ENCODE measurements around the gene PGLYRP1. TPM values are rescaled to one million over a fixed set of nuclear protein-coding genes. Genes with fewer than 3 reads are reported as not detected.

The PGLYRP1 gene
- total RNA-seq, 1 experiment from 2014 or later, result not detected

GRCh38 chr19:46002678-46003275, 20.1 kb downstream of the PGLYRP1 start:
- no peaks in the 10 kb centered on the region for H3F3A ChIP-seq (ENCODE audit: low read length, unreplicated experiment)
- no peaks in the 10 kb centered on the region for H3K79me2 ChIP-seq (ENCODE audit: low read length)
- H4K20me1 ChIP-seq (ENCODE audit: low read length), result no peaks in the 10 kb centered on the region
- ChIA-PET POLR2A (ENCODE audit: unreplicated experiment) (no interaction called here), CTCF (no interaction called here)
- intact Hi-C loops (cut with micrococcal nuclease), result no loop called here
- H3K27ac ChIP-seq (ENCODE audit: low read length), result no peak overlapping the region
- no peak overlapping the region for H3K4me2 ChIP-seq (ENCODE audit: low read length)
- H3K36me3 ChIP-seq (ENCODE audit: low read depth, low read length), result no peaks in the 10 kb centered on the region
- no TSS peak for BruUV-seq (replicated peaks)
- H3K9me2 ChIP-seq (replicated peaks; ENCODE audit: low read length), result no peaks in the 10 kb centered on the region
- TF ChIP-seq EZH2 (IDR thresholded peaks at IDR 0.05; ENCODE audit: low read length, unreplicated experiment), result no peak
- no peaks in the 10 kb centered on the region for H3K4me1 ChIP-seq (ENCODE audit: insufficient read depth, low read length)
- H2AFZ ChIP-seq (ENCODE audit: low read length), result no peak overlapping the region
- no peaks in the 10 kb centered on the region for H3K27me3 ChIP-seq (ENCODE audit: low read length)
- DNase-seq, result no peak
- no peak for ATAC-seq
- no peaks in the 10 kb centered on the region for H3K9me3 ChIP-seq (ENCODE audit: low read length)
- no peak overlapping the region for H3K4me3 ChIP-seq (ENCODE audit: low read length)
- H3K9ac ChIP-seq (ENCODE audit: low read length), result no peak overlapping the region

GRCh38 chr19:46000491-46001246, 22.2 kb downstream of the PGLYRP1 start:
- H3K4me3 ChIP-seq (ENCODE audit: low read length), result no peak overlapping the region
- no peak overlapping the region for H2AFZ ChIP-seq (ENCODE audit: low read length)
- H3K4me2 ChIP-seq (ENCODE audit: low read length), result no peak overlapping the region
- H3F3A ChIP-seq (ENCODE audit: low read length, unreplicated experiment), result no peaks in the 10 kb centered on the region
- no TSS peak for BruUV-seq (replicated peaks)
- intact Hi-C loops (cut with micrococcal nuclease), result no loop called here
- TF ChIP-seq EZH2phosphoT487 (IDR thresholded peaks at IDR 0.05; ENCODE audit: borderline replicate concordance, low read length), result no peak
- TF ChIP-seq, protein P1, sequence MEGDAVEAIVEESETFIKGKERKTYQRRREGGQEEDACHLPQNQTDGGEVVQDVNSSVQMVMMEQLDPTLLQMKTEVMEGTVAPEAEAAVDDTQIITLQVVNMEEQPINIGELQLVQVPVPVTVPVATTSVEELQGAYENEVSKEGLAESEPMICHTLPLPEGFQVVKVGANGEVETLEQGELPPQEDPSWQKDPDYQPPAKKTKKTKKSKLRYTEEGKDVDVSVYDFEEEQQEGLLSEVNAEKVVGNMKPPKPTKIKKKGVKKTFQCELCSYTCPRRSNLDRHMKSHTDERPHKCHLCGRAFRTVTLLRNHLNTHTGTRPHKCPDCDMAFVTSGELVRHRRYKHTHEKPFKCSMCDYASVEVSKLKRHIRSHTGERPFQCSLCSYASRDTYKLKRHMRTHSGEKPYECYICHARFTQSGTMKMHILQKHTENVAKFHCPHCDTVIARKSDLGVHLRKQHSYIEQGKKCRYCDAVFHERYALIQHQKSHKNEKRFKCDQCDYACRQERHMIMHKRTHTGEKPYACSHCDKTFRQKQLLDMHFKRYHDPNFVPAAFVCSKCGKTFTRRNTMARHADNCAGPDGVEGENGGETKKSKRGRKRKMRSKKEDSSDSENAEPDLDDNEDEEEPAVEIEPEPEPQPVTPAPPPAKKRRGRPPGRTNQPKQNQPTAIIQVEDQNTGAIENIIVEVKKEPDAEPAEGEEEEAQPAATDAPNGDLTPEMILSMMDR (conservative IDR thresholded peaks at IDR 0.05; ENCODE audit: low read depth, low read length), result no peak
- no peak for TF ChIP-seq EZH2 (IDR thresholded peaks at IDR 0.05; ENCODE audit: low read length, unreplicated experiment)
- no peaks in the 10 kb centered on the region for H3K27me3 ChIP-seq (ENCODE audit: low read length)
- no peak overlapping the region for H3K9ac ChIP-seq (ENCODE audit: low read length)
- ChIA-PET POLR2A (ENCODE audit: unreplicated experiment) (no interaction called here), CTCF (no interaction called here)
- no peak for DNase-seq
- ATAC-seq, result no peak
- H3K79me2 ChIP-seq (ENCODE audit: low read length), result peaks cover 6% of the 10 kb centered on the region; the same call in 1 of the 2 replicates
- H3K4me1 ChIP-seq (ENCODE audit: insufficient read depth, low read length), result no peaks in the 10 kb centered on the region; the same call in 1 of the 2 replicates
- no peak overlapping the region for H3K27ac ChIP-seq (ENCODE audit: low read length)
- H4K20me1 ChIP-seq (ENCODE audit: low read length), result no peaks in the 10 kb centered on the region
- no peaks in the 10 kb centered on the region for H3K9me3 ChIP-seq (ENCODE audit: low read length)
- H3K9me2 ChIP-seq (replicated peaks; ENCODE audit: low read length), result no peaks in the 10 kb centered on the region
- H3K36me3 ChIP-seq (ENCODE audit: low read depth, low read length), result no peaks in the 10 kb centered on the region

DNA sequence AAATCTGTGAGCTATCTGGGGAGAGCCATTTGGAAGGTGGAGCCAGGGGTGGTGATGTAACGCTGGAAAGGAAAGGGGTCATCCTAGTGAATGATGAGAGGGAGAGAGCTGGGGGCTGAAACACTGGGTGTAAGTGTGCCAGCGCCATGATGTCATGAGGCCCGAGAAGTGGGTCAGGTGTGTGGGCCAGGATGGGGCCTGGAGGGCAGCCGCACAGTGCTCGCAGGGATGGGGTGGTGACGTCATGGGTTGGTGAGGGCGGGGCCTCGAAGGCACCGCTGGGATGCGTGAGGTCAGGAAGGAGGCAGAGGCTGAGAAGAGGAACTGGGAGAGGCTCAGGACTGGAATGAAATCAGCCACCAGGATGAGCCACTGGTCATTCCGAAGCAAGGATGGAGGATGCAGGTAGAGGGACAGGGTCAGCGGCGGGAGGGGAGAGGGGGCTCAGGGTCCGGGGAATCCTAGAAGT, 23.2 kb downstream of the PGLYRP1 start:
- Histone ChIP-seq H3K27ac (ENCODE audit: low read length) (no peak overlapping the region), H2AFZ (ENCODE audit: low read length) (no peak overlapping the region), H3K4me3 (ENCODE audit: low read length) (no peak overlapping the region), H3K79me2 (ENCODE audit: low read length) (peaks cover 10% of the 10 kb centered on the region; the same call in 1 of the 2 replicates), H3K4me2 (ENCODE audit: low read length) (no peak overlapping the region), H3K36me3 (ENCODE audit: low read depth, low read length) (no peaks in the 10 kb centered on the region), H3K27me3 (ENCODE audit: low read length) (no peaks in the 10 kb centered on the region), H3F3A (ENCODE audit: low read length, unreplicated experiment) (no peaks in the 10 kb centered on the region), H3K9ac (ENCODE audit: low read length) (no peak overlapping the region), H4K20me1 (ENCODE audit: low read length) (no peaks in the 10 kb centered on the region), H3K4me1 (ENCODE audit: insufficient read depth, low read length) (no peaks in the 10 kb centered on the region; the same call in 1 of the 2 replicates), H3K9me3 (ENCODE audit: low read length) (no peaks in the 10 kb centered on the region), H3K9me2 (replicated peaks; ENCODE audit: low read length) (no peaks in the 10 kb centered on the region)
- intact Hi-C loops (cut with micrococcal nuclease), result loop anchor here (10.0 kb wide), 1 partner anchor 75 kb away; no protein-coding TSS in a partner anchor
- ATAC-seq (no peak), DNase-seq (no peak)
- POLR2A ChIA-PET (ENCODE audit: unreplicated experiment), result no interaction called here
- TF ChIP-seq EZH2 (IDR thresholded peaks at IDR 0.05; ENCODE audit: low read length, unreplicated experiment) (no peak), EZH2phosphoT487 (IDR thresholded peaks at IDR 0.05; ENCODE audit: borderline replicate concordance, low read length) (no peak)
- TF ChIP-seq, protein P1 (conservative IDR thresholded peaks at IDR 0.05; ENCODE audit: low read depth, low read length), result no peak
- CTCF ChIA-PET, result no interaction called here
- no TSS peak for BruUV-seq (replicated peaks)
